Hepatocyte (in vitro differentiated cells): ENCODE measurements around the gene PARK7. TPM values are rescaled to one million over a fixed set of nuclear protein-coding genes. Genes with fewer than 3 reads are reported as not detected.

Source experiments
- DNase-seq: peaks from one replicate; pipeline ENCODE4 v3.0.0-alpha.2; 2016; ENCODE audit warnings: low spot score
- H2AFZ ChIP-seq: fragments of 200-600 bp; sonication (generic); 2 replicates; pipeline ENCODE4 v1.6.0; 2016; ENCODE audit warnings: antibody characterized with exemption, mild to moderate bottlenecking
- H3K27ac ChIP-seq: fragments of 200-600 bp; sonication (generic); 2 replicates; pipeline ENCODE4 v1.5.1; 2016; ENCODE audit warnings: mild to moderate bottlenecking
- H3K27me3 ChIP-seq: fragments of 200-600 bp; sonication (generic); 2 replicates; pipeline ENCODE4 v1.6.1; 2016
- H3K36me3 ChIP-seq: fragments of 200-600 bp; sonication (generic); replicated peaks from 2 replicates; pipeline ENCODE4 v1.5.1; 2016; ENCODE audit warnings: low read depth; ENCODE audit not compliant: insufficient read depth
- H3K4me1 ChIP-seq: fragments of 200-600 bp; sonication (generic); 2 replicates; pipeline ENCODE4 v1.5.1; 2016; ENCODE audit warnings: mild to moderate bottlenecking, moderate library complexity; ENCODE audit not compliant: insufficient read depth
- H3K4me2 ChIP-seq: fragments of 200-600 bp; sonication (generic); 2 replicates; pipeline ENCODE4 v1.6.0; 2016
- H3K4me3 ChIP-seq: fragments of 200-600 bp; sonication (generic); 2 replicates; pipeline ENCODE4 v1.5.1; 2016; ENCODE audit warnings: mild to moderate bottlenecking
- H3K79me2 ChIP-seq: fragments of 200-600 bp; sonication (generic); 2 replicates; pipeline ENCODE4 v1.6.0; 2017; ENCODE audit warnings: mild to moderate bottlenecking
- H3K9me2 ChIP-seq: fragments of 200-600 bp; sonication (generic); replicated peaks from 2 replicates; pipeline ENCODE4 v1.6.0; 2017; ENCODE audit warnings: mild to moderate bottlenecking; ENCODE audit not compliant: insufficient read depth
- H3K9me3 ChIP-seq: fragments of 200-600 bp; sonication (generic); 2 replicates; pipeline ENCODE4 v1.5.1; 2016; ENCODE audit warnings: low read depth, mild to moderate bottlenecking
- H4K20me1 ChIP-seq: fragments of 200-600 bp; sonication (generic); 2 replicates; pipeline ENCODE4 v1.6.0; 2016; ENCODE audit warnings: mild to moderate bottlenecking; ENCODE audit not compliant: insufficient read depth, poor library complexity, severe bottlenecking
- EZH2 ChIP-seq: fragments of 200-600 bp; sonication (generic); IDR thresholded peaks from 2 replicates; pipeline ENCODE4 v1.6.1; 2016; ENCODE audit warnings: antibody characterized with exemption, mild to moderate bottlenecking, borderline replicate concordance
- EZH2phosphoT487 ChIP-seq: fragments of 200-600 bp; sonication (generic); IDR thresholded peaks from one replicate; pipeline ENCODE4 v1.6.1; 2018; ENCODE audit warnings: antibody characterized with exemption, mild to moderate bottlenecking, low read depth, moderate library complexity; ENCODE audit not compliant: unreplicated experiment, severe bottlenecking
- WGBS: methylation state at CpG from one replicate; pipeline ENCODE4 v1.1.6; 2016; ENCODE audit warnings: low lambda C conversion rate; ENCODE audit errors: missing lambda C conversion rate; 5-methylcytosine and 5-hydroxymethylcytosine counted together
- polyA plus RNA-seq: library from polyadenylated mRNA; unstranded; fragments of >200 nt; fragmentation: Nextera tagmentation; extraction: Ambion mirVana; gene quantifications from 2 replicates; pipeline ENCODE4 v1.2.1, GENCODE V29; 2016
- total RNA-seq: library from RNA; depleted of rRNA; stranded (reverse); fragments of >200 nt; gene quantifications from 2 replicates; pipeline ENCODE4 v1.2.3, GENCODE V29; 2014
- TF ChIP-seq, protein P1 (sequence below): fragments of 200-600 bp; sonication (generic); IDR thresholded peaks from 2 replicates; pipeline ENCODE4 v1.5.1; 2016; ENCODE audit warnings: antibody characterized with exemption, mild to moderate bottlenecking; ENCODE audit not compliant: poor library complexity

PARK7 gene
- total and polyA plus RNA-seq, 2 experiments from 2014 or later, result 166 to 395 TPM

DNA sequence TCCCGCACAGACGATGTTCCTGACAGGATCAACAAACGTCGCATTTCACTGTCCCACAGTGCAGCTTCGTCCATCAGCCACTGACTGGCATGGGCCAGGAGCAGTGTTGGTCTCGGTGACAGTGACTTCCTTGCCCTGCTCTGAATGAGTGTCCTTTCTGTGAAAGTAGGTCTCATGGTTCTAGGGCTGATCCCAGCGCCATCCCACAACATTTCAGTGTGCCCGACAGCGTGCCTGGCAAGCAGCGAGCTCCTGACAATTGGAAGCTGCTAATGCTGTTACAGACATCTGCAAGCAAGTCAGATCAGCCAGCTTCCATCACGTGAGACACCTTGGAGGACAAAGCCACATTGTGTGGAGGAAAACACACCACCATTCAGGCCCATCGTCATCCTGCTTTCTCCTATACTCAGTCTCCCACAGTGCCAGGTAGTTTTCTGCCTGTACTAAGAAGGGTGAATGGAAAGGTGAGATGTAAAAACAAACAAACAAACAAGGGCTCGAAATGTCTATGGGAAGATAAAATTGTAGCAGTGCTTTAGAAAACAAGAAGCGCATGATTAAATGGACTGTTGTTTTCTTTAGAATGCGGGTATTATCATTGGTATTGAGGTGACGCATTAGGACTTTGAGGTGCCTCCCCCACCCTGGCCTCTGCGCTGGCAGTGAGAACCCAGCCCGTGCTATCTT lies 42.7 kb downstream of the PARK7 start:
- no peaks in the 10 kb centered on the region for H3K9me2 ChIP-seq
- no peak for DNase-seq
- 56% methylated on average over 18 of the region's 18 CpGs for WGBS
- peak overlapping the region; percentile 55 for H3K4me2 ChIP-seq
- H3K27ac ChIP-seq, result peak overlapping the region; percentile 60
- no peaks in the 10 kb centered on the region for H3K27me3 ChIP-seq
- H3K79me2 ChIP-seq, result no peaks in the 10 kb centered on the region
- no peaks in the 10 kb centered on the region for H3K9me3 ChIP-seq
- H2AFZ ChIP-seq, result no peak overlapping the region
- no peaks in the 10 kb centered on the region for H4K20me1 ChIP-seq
- no peak overlapping the region for H3K4me3 ChIP-seq
- TF ChIP-seq EZH2phosphoT487 (no peak), EZH2 (no peak)
- TF ChIP-seq, protein P1, sequence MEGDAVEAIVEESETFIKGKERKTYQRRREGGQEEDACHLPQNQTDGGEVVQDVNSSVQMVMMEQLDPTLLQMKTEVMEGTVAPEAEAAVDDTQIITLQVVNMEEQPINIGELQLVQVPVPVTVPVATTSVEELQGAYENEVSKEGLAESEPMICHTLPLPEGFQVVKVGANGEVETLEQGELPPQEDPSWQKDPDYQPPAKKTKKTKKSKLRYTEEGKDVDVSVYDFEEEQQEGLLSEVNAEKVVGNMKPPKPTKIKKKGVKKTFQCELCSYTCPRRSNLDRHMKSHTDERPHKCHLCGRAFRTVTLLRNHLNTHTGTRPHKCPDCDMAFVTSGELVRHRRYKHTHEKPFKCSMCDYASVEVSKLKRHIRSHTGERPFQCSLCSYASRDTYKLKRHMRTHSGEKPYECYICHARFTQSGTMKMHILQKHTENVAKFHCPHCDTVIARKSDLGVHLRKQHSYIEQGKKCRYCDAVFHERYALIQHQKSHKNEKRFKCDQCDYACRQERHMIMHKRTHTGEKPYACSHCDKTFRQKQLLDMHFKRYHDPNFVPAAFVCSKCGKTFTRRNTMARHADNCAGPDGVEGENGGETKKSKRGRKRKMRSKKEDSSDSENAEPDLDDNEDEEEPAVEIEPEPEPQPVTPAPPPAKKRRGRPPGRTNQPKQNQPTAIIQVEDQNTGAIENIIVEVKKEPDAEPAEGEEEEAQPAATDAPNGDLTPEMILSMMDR, result no peak
- H3K4me1 ChIP-seq, result peaks cover 38% of the 10 kb centered on the region
- H3K36me3 ChIP-seq, result no peaks in the 10 kb centered on the region

DNA sequence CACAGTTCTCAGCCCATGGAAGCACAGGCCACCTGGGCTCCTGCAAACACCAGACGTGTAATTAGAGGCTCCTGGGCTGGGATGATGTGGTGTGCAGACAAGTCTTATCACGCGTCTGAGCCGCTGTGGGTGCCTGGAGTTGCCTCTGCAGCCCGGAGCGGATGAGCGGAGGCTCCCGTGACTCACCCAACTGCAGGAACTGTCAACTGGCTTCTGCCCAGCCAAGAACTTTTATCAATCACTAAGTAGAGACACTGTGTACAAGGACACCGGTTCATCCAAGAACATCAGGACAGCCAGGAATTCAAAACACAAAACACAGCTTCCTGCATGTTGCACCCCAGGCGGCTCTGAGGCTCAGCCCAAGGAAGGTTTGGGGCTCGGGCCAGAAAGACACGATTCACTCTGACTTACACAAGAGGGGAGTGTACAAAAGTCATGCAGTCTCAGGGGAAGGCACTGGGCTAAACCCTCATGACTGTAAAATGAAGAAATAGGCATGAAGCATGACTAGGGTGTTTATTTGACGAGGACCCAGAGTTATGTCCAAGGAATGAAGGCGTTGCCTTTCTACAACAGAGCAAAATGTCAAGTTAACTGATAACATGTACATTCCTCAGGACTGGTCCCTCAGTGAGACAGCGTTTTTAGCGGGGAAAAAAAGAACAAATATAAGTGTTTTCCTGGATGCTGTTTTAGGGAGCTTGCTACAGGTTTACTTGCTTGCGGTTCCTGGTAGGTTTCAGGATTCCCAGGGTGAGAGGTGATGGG lies 43.5 kb downstream of the PARK7 start:
- WGBS, result 20% methylated on average over 17 of the region's 17 CpGs
- Histone ChIP-seq H3K4me3 (no peak overlapping the region), H3K4me2 (peak overlapping the region; percentile 55), H3K27me3 (no peaks in the 10 kb centered on the region), H3K4me1 (peaks cover 38% of the 10 kb centered on the region), H3K36me3 (no peaks in the 10 kb centered on the region), H3K79me2 (peaks cover 2% of the 10 kb centered on the region), H3K9me2 (no peaks in the 10 kb centered on the region), H3K9me3 (no peaks in the 10 kb centered on the region), H4K20me1 (no peaks in the 10 kb centered on the region), H3K27ac (peak overlapping the region; percentile 60), H2AFZ (no peak overlapping the region)
- TF ChIP-seq EZH2 (no peak), EZH2phosphoT487 (no peak)
- TF ChIP-seq, protein P1, result no peak
- DNase-seq, result peak; percentile 93

DNA sequence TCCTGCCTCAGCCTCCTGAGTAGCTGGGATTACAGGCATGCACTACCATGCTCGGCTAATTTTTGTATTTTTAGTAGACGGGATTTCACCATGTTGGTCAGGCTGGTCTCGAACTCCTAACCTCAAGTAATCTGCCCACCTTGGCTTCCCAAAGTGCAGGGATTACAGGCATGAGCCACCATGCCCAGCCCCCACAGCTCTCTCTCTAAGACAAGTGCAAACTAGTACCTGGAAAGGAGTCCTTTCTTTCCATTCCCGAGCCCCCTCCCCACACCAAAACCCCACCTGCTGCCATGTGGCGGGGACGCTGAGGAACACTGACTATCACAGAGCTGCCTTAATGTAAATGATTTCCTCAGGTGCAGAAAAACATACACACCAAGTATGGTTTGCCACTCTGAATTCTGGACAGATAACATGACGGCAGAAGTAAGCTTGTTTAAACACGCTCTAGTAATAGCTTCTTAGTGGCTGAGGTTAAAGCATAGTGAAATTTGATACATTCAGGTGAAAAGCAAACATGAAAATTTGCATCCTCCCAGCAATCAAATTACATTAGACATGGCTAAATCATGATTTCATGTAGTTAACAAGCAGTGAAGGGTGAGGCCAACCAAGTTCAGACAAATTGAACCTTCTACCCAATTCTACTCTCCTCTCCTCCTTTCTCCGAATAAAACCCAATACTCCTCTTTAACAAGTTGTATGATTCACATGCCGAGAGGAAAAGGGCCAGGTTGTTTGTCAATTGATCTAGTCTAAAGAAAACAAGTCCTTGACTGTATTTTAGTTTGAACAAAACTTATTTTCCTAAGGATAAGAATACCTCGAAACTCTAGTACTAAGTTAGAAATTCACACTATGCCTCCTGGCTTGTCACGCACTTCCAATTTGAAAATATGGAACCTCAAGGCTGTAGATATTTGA lies 44.8 kb downstream of the PARK7 start:
- DNase-seq, result no peak
- Histone ChIP-seq H3K36me3 (no peaks in the 10 kb centered on the region), H2AFZ (no peak overlapping the region), H3K27ac (peak overlapping the region; percentile 60), H3K4me2 (peak overlapping the region; percentile 55), H4K20me1 (peaks cover under 1% of the 10 kb centered on the region), H3K4me1 (peaks cover 38% of the 10 kb centered on the region), H3K9me3 (no peaks in the 10 kb centered on the region), H3K4me3 (no peak overlapping the region), H3K27me3 (no peaks in the 10 kb centered on the region), H3K79me2 (peaks cover 12% of the 10 kb centered on the region), H3K9me2 (no peaks in the 10 kb centered on the region)
- WGBS, result 63% methylated on average over 12 of the region's 12 CpGs
- TF ChIP-seq, protein P1, result no peak
- TF ChIP-seq EZH2phosphoT487 (no peak), EZH2 (no peak)
